GM21737 (cell line): Measurements from ENCODE around the gene MTSS2.

Experiments used
- ATAC-seq: cut with Tn5 transposase; IDR thresholded peaks from one replicate; pipeline ENCODE4 v1.9.1; 2021; ENCODE audit warnings: mild to moderate bottlenecking, moderate library complexity; ENCODE audit not compliant: unreplicated experiment

The MTSS2 gene

GRCh38 chr16:70714581-70715054 is 28.8 kb upstream of the MTSS2 start:
- no peak for ATAC-seq

GRCh38 chr16:70713824-70714223 is 28.0 kb upstream of the MTSS2 start:
- no peak for ATAC-seq

GRCh38 chr16:70713342-70713741 is 27.5 kb upstream of the MTSS2 start:
- ATAC-seq: no peak

- ATAC-seq: no peak
These were observed 27.1 kb upstream of the MTSS2 start for GRCh38 chr16:70712942-70713341.

- no peak for ATAC-seq
These were observed 26.5 kb upstream of the MTSS2 start for GRCh38 chr16:70712359-70712758.

- ATAC-seq: no peak
These were observed 25.6 kb upstream of the MTSS2 start for GRCh38 chr16:70711211-70712031.

GRCh38 chr16:70710422-70711210 is 24.8 kb upstream of the MTSS2 start:
- no peak for ATAC-seq

- no peak for ATAC-seq
These were observed 24.1 kb upstream of the MTSS2 start for GRCh38 chr16:70709942-70710341.

- no peak for ATAC-seq
These were observed 23.6 kb upstream of the MTSS2 start for GRCh38 chr16:70709457-70709856.

- ATAC-seq: no peak
These were observed 22.8 kb upstream of the MTSS2 start for GRCh38 chr16:70708366-70709246.

GRCh38 chr16:70706948-70707465 is 21.2 kb upstream of the MTSS2 start:
- ATAC-seq: no peak

GRCh38 chr16:70705056-70705455 is 19.2 kb upstream of the MTSS2 start:
- no peak for ATAC-seq

GRCh38 chr16:70704586-70704985 is 18.7 kb upstream of the MTSS2 start:
- no peak for ATAC-seq

GRCh38 chr16:70703835-70704381 is 18.1 kb upstream of the MTSS2 start:
- ATAC-seq: no peak

- no peak for ATAC-seq
These were observed 17.4 kb upstream of the MTSS2 start for GRCh38 chr16:70703041-70703834.

GRCh38 chr16:70702624-70703023 is 16.8 kb upstream of the MTSS2 start:
- no peak for ATAC-seq

GRCh38 chr16:70701998-70702397 is 16.1 kb upstream of the MTSS2 start:
- ATAC-seq: no peak

- ATAC-seq: no peak
These were observed 15.7 kb upstream of the MTSS2 start for GRCh38 chr16:70701596-70701995.

GRCh38 chr16:70701036-70701435 is 15.2 kb upstream of the MTSS2 start:
- ATAC-seq: no peak
